Middle frontal gyrus (tissue), 1 donor: ENCODE measurements around the gene HSD17B3.
"Not testable (repeated sequence)": the region's sequence is repeated elsewhere in the genome, so short reads cannot be mapped to it uniquely, and the experiment has no call there.

Source experiments
- DNase-seq: peaks from one replicate; pipeline ENCODE4 v3.0.0-alpha.2; 2015; ENCODE audit warnings: low spot score; ENCODE audit errors: extremely low spot score

The HSD17B3 gene

GRCh38 chr9:96201140-96201539 lies 100.8 kb downstream of the HSD17B3 start:
- no peak for DNase-seq

- no peak for DNase-seq
These were observed 103.0 kb downstream of the HSD17B3 start for GRCh38 chr9:96199006-96199405.

GRCh38 chr9:96195541-96195940 lies 106.4 kb downstream of the HSD17B3 start:
- DNase-seq: no peak

GRCh38 chr9:96193236-96193755 lies 108.7 kb downstream of the HSD17B3 start:
- no peak for DNase-seq

- DNase-seq: no peak
These were observed 109.3 kb downstream of the HSD17B3 start for GRCh38 chr9:96192710-96193109.

GRCh38 chr9:96189995-96190394 lies 112.0 kb downstream of the HSD17B3 start:
- DNase-seq: no peak

GRCh38 chr9:96189581-96189980 lies 112.4 kb downstream of the HSD17B3 start:
- not testable (repeated sequence) for DNase-seq

GRCh38 chr9:96188571-96188970 lies 113.4 kb downstream of the HSD17B3 start:
- no peak for DNase-seq

GRCh38 chr9:96187151-96187555 lies 114.8 kb downstream of the HSD17B3 start:
- DNase-seq: no peak

GRCh38 chr9:96186591-96187011 lies 115.4 kb downstream of the HSD17B3 start:
- DNase-seq: no peak

GRCh38 chr9:96185518-96186156 lies 116.3 kb downstream of the HSD17B3 start:
- no peak for DNase-seq
